Measurements from ENCODE around the gene TMEM239.
"Not testable (repeated sequence)": the region's sequence is repeated elsewhere in the genome, so short reads cannot be mapped to it uniquely, and the experiment has no call there.

TMEM239 gene

GRCh38 chr20:2816030-2816582, at the start of gene TMEM239:
Gene TMEM239, plus strand, starts transcription at chr20:2816364. Its CDS starts 191 bp downstream, at chr20:2816555.
- DNase-seq = no peak

- no peak for DNase-seq
These were observed 48.2 kb upstream of the TMEM239 start for GRCh38 chr20:2767768-2768631.

GRCh38 chr20:2768632-2769015, 47.5 kb upstream of the TMEM239 start:
- no peak for DNase-seq

GRCh38 chr20:2770091-2770490, 46.1 kb upstream of the TMEM239 start:
- DNase-seq = not testable (repeated sequence)

- no peak for DNase-seq
These were observed 44.5 kb upstream of the TMEM239 start for GRCh38 chr20:2771631-2772080.

- DNase-seq = no peak
These were observed 42.4 kb upstream of the TMEM239 start for GRCh38 chr20:2773812-2774211.

GRCh38 chr20:2775139-2775538, 41.0 kb upstream of the TMEM239 start:
- DNase-seq = no peak

- no peak for DNase-seq
These were observed 37.4 kb upstream of the TMEM239 start for GRCh38 chr20:2778602-2779321.

GRCh38 chr20:2780948-2781347, 35.2 kb upstream of the TMEM239 start:
- DNase-seq = no peak

GRCh38 chr20:2783908-2784566, 32.1 kb upstream of the TMEM239 start:
- DNase-seq = no peak

- DNase-seq = no peak
These were observed 22.7 kb upstream of the TMEM239 start for GRCh38 chr20:2793471-2793870.

- DNase-seq = no peak
These were observed 21.9 kb upstream of the TMEM239 start for GRCh38 chr20:2794202-2794748.

GRCh38 chr20:2794866-2795447, 21.2 kb upstream of the TMEM239 start:
- DNase-seq = no peak

- DNase-seq = no peak
These were observed 20.7 kb upstream of the TMEM239 start for GRCh38 chr20:2795451-2795850.

- no peak for DNase-seq
These were observed 20.0 kb upstream of the TMEM239 start for GRCh38 chr20:2796011-2796660.

GRCh38 chr20:2797136-2797983, 18.8 kb upstream of the TMEM239 start:
- no peak for DNase-seq

- no peak for DNase-seq
These were observed 17.9 kb upstream of the TMEM239 start for GRCh38 chr20:2798095-2798805.

- no peak for DNase-seq
These were observed 17.4 kb upstream of the TMEM239 start for GRCh38 chr20:2798814-2799213.

GRCh38 chr20:2799271-2799670, 16.9 kb upstream of the TMEM239 start:
- DNase-seq = no peak
